ENCODE results near the gene CHST12. TPM values are rescaled to one million over a fixed set of nuclear protein-coding genes. Genes with fewer than 3 reads are reported as not detected.
A peak's percentile ranks its signal among the peaks of the same experiment; 100 is the strongest.

The CHST12 gene
- total RNA-seq, 1 donor from 2014 or later: 15.0 TPM

DNA sequence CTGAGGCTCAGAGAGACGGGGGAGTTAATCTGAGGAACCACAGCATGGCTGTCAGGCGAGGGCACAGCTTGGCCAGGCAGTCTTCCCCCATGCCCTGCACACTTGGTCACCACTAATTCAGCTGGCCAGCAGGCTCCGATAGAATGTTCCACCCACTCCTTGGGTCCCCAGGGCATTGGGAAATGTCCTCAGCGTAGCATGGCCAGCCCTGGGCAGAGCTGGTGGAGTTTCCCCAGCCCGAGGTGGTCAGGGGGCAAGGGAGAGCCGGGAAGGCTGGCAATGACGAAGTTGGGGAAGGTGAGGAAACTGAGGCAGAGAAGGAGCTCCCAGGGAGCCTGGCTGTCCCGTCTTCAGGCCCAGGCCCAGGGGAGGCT, 84.8 kb downstream of the CHST12 start:
- Mint-ChIP-seq H3K9me3 (peaks cover 3% of the 10 kb centered on the region), H3K27me3 (ENCODE audit: low read depth) (no peaks in the 10 kb centered on the region), H3K4me3 (no peak overlapping the region), H3K27ac (ENCODE audit: unreplicated experiment) (no peak overlapping the region), H3K36me3 (ENCODE audit: low read depth) (no peaks in the 10 kb centered on the region), H3K4me1 (peaks cover 19% of the 10 kb centered on the region)
- TF ChIP-seq, protein P1, sequence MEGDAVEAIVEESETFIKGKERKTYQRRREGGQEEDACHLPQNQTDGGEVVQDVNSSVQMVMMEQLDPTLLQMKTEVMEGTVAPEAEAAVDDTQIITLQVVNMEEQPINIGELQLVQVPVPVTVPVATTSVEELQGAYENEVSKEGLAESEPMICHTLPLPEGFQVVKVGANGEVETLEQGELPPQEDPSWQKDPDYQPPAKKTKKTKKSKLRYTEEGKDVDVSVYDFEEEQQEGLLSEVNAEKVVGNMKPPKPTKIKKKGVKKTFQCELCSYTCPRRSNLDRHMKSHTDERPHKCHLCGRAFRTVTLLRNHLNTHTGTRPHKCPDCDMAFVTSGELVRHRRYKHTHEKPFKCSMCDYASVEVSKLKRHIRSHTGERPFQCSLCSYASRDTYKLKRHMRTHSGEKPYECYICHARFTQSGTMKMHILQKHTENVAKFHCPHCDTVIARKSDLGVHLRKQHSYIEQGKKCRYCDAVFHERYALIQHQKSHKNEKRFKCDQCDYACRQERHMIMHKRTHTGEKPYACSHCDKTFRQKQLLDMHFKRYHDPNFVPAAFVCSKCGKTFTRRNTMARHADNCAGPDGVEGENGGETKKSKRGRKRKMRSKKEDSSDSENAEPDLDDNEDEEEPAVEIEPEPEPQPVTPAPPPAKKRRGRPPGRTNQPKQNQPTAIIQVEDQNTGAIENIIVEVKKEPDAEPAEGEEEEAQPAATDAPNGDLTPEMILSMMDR (conservative IDR thresholded peaks at IDR 0.05): no peak
- no peak for DNase-seq (ENCODE audit: low read depth, low spot score)

DNA sequence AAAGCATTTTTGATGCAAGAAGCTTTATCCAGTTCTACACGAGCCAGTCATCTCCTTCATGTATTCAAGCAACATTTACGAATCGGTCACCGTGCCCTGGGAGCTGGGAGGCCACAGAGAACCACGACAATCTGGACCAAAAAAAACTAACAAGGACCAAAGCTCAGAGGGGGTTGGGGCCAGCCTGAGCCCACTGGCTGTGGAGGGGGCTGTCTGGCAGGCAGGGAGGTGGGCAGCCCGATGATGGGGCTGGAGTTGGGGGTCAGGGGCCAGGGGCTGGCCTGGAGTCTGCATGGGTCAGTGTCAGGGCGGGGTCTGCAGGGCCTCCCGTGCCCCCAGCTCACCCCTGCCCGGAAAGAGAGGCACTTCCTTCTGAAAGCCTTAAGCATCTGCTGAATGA, 85.3 kb downstream of the CHST12 start:
- TF ChIP-seq, protein P1 (conservative IDR thresholded peaks at IDR 0.05): no peak
- peaks cover 3% of the 10 kb centered on the region for H3K9me3 Mint-ChIP-seq
- H3K4me1 Mint-ChIP-seq: peaks cover 23% of the 10 kb centered on the region
- no peak for DNase-seq (ENCODE audit: low read depth, low spot score)
- H3K27me3 Mint-ChIP-seq (ENCODE audit: low read depth): no peaks in the 10 kb centered on the region
- peak overlapping the region; percentile 5 for H3K4me3 Mint-ChIP-seq
- no peaks in the 10 kb centered on the region for H3K36me3 Mint-ChIP-seq (ENCODE audit: low read depth)
- H3K27ac Mint-ChIP-seq (ENCODE audit: unreplicated experiment): no peak overlapping the region

DNA sequence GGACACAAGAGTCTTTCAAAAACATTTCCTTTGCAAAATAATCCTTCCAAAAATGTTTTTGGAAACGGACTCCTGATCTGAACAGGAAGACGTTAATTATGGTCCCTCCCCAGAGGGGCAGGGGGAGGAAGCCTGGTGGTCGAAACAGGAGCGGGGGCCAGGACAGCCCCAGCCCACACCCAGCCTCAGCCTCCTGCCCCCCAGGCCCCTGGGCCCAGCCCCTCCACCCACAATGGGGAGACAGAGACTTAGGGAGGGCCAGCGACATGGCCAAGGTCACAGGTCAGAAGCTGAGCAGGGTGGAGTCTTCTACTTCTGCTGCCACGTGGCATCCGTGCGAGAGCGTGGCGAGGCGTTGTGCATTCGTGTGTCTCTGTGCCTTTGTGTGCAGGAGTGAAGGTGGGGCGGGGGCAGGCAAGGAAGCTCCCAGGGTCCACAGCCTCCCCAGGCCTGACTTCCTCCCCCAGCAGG, 86.8 kb downstream of the CHST12 start:
- Mint-ChIP-seq H3K9me3 (peaks cover 3% of the 10 kb centered on the region), H3K4me1 (peaks cover 26% of the 10 kb centered on the region), H3K36me3 (ENCODE audit: low read depth) (no peaks in the 10 kb centered on the region), H3K4me3 (no peak overlapping the region), H3K27me3 (ENCODE audit: low read depth) (no peaks in the 10 kb centered on the region), H3K27ac (ENCODE audit: unreplicated experiment) (no peak overlapping the region)
- TF ChIP-seq, protein P1 (conservative IDR thresholded peaks at IDR 0.05): no peak
- DNase-seq (ENCODE audit: low read depth, low spot score): no peak

DNA sequence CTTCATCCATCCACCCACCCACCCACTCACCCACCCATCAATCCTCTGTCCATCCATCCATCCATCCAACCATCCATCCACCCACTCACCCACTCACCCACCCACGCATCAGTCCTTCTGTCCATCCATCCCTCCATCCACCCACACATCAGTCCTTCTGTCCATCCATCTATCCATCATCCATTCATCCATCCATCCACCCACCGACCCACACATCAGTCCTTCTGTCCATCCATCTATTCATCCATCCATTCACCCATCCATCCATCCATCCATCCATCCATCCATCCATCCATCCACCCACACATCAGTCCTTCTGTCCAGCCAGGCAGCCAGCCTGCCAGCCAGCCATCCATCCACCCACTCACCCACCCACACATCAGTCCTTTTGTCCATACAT, 88.6 kb downstream of the CHST12 start:
- Mint-ChIP-seq H3K4me1 (peaks cover 34% of the 10 kb centered on the region), H3K36me3 (ENCODE audit: low read depth) (no peaks in the 10 kb centered on the region), H3K27me3 (ENCODE audit: low read depth) (no peaks in the 10 kb centered on the region), H3K9me3 (peaks cover 3% of the 10 kb centered on the region), H3K4me3 (no peak overlapping the region), H3K27ac (ENCODE audit: unreplicated experiment) (no peak overlapping the region)
- TF ChIP-seq, protein P1 (conservative IDR thresholded peaks at IDR 0.05): no peak
- DNase-seq (ENCODE audit: low read depth, low spot score): no peak

DNA sequence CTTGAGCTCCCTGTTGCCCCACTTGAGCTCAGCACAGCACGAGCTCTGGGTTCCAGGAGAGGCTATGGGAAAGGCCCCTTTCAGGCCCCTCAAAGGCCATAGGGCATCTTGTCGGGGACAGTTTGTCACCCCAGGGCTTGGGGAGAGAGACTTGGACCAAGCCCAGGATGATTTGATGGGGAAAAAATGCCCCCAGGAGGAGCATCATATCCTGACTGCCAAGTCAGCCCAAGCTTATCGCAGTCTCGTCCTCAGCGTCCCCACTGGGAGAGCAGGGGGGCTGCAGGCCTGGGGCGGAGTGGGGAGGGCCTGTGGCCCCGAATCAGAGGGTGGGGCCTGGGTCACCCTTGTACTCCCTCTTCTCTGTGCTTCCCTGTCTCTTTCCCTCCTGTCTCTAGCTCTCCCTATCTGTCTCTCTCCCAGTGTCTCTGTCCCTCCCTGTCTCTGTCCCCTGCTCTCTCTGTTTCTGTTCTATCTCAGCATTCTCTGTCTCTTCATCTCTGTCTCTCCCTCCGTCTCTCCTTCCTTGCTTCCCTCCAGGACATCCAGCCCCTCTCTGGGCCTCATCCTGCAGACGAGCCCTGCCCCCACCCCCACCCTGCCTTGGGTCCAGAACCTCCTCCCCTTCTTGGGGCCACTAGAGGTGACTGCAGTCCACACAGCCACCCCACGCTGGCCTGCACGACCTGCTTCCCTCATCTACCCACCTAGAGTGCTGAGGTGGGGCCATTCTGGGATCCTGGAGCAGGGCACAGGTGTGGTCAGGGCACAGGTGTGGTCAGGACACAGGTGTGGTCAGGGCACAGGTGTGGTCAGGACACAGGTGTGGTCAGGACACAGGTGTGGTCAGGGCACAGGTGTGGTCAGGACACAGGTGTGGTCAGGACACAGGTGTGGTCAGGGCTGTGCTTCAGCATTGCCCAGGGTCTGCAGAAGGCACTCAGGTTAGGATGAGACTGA, 90.1 kb downstream of the CHST12 start:
- H3K4me3 Mint-ChIP-seq: no peak overlapping the region
- DNase-seq (ENCODE audit: low read depth, low spot score): no peak
- TF ChIP-seq, protein P1 (conservative IDR thresholded peaks at IDR 0.05): no peak
- H3K27ac Mint-ChIP-seq (ENCODE audit: unreplicated experiment): no peak overlapping the region
- H3K36me3 Mint-ChIP-seq (ENCODE audit: low read depth): no peaks in the 10 kb centered on the region
- peaks cover 39% of the 10 kb centered on the region for H3K4me1 Mint-ChIP-seq
- H3K27me3 Mint-ChIP-seq (ENCODE audit: low read depth): no peaks in the 10 kb centered on the region
- H3K9me3 Mint-ChIP-seq: peaks cover 3% of the 10 kb centered on the region
